Transverse colon (tissue), 4 donors: ENCODE data around the gene SCTR.

Source experiments
- POLR2A ChIP-seq: fragments of 450-650 bp; IDR thresholded peaks from one replicate; pipeline ENCODE4 v1.6.1; 2016; ENCODE audit warnings: antibody characterized with exemption, mild to moderate bottlenecking, moderate library complexity
- POLR2AphosphoS5 ChIP-seq, 3 donors: sonication (generic); formaldehyde crosslinking; IDR thresholded peaks; one replicate each; pipeline ENCODE4 v1.6.1; 2016; ENCODE audit warnings: antibody characterized with exemption in 3 of 3
- TF ChIP-seq, protein P1 (sequence below), 5 experiments: fragments of 200-600 bp in 3 of 5; fragments of 450-650 bp in 2 of 5; sonication (generic) in 3 of 5; IDR thresholded peaks; 1 replicate in 2 of 5; 2 replicates in 3 of 5; pipeline ENCODE4 v1.5.1; 2016 to 2017; ENCODE audit warnings: antibody characterized with exemption in 5 of 5, inconsistent platforms in 3 of 5, mild to moderate bottlenecking in 2 of 5, moderate library complexity in 1 of 5

DNA sequence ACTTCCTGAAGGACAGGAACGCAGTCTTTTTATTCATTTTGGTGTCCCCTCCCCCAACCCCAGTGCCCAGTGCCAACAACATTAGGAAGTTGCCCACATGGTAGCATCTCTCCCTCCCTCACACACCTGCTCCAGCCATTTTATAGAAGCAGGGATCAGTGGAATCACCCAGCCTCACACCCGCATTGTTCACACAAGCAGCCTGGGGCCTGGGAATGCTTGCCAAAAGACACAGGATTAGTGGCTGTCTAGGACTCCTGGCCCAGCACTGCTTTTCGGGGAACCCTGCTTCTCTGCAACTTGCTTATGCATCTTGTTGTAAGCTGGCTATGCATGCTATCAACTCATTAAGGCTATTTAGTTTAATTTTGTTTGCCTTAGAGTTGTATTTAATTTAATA, 74.8 kb downstream of the SCTR start:
- TF ChIP-seq POLR2A (no peak), POLR2AphosphoS5 (IDR thresholded peaks at IDR 0.05) (no peak)
- TF ChIP-seq, protein P1, sequence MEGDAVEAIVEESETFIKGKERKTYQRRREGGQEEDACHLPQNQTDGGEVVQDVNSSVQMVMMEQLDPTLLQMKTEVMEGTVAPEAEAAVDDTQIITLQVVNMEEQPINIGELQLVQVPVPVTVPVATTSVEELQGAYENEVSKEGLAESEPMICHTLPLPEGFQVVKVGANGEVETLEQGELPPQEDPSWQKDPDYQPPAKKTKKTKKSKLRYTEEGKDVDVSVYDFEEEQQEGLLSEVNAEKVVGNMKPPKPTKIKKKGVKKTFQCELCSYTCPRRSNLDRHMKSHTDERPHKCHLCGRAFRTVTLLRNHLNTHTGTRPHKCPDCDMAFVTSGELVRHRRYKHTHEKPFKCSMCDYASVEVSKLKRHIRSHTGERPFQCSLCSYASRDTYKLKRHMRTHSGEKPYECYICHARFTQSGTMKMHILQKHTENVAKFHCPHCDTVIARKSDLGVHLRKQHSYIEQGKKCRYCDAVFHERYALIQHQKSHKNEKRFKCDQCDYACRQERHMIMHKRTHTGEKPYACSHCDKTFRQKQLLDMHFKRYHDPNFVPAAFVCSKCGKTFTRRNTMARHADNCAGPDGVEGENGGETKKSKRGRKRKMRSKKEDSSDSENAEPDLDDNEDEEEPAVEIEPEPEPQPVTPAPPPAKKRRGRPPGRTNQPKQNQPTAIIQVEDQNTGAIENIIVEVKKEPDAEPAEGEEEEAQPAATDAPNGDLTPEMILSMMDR (IDR thresholded peaks at IDR 0.05), result no peak
